ENCODE results near the gene BLVRB. TPM values are rescaled to one million over a fixed set of nuclear protein-coding genes. Genes with fewer than 3 reads are reported as not detected.

The BLVRB gene
- total and polyA plus RNA-seq, 2 of the 8 experiments (the other 6 are each of a cell fraction or from before 2014, with no cell fraction given) = 28.7 to 182 TPM

- TF ChIP-seq, protein P1, sequence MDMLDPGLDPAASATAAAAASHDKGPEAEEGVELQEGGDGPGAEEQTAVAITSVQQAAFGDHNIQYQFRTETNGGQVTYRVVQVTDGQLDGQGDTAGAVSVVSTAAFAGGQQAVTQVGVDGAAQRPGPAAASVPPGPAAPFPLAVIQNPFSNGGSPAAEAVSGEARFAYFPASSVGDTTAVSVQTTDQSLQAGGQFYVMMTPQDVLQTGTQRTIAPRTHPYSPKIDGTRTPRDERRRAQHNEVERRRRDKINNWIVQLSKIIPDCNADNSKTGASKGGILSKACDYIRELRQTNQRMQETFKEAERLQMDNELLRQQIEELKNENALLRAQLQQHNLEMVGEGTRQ (IDR thresholded peaks at IDR 0.05; ENCODE audit: low read length) = no peak
- TF ChIP-seq KDM1A (IDR thresholded peaks at IDR 0.05; ENCODE audit: borderline replicate concordance, low read length) (no peak), RAD21 (IDR thresholded peaks at IDR 0.05 in 1 of 2, conservative IDR thresholded peaks at IDR 0.05 in 1 of 2; ENCODE audit: low read depth in 2 of 2, low read length in 2 of 2) (no peak), GABPA (IDR thresholded peaks at IDR 0.05; ENCODE audit: borderline replicate concordance, insufficient read depth, low read length) (no peak), ATF2 (IDR thresholded peaks at IDR 0.05; ENCODE audit: low read length) (no peak), MAX (IDR thresholded peaks at IDR 0.05) (no peak)
These were observed 37.8 kb upstream of the BLVRB start (continued) for GRCh38 chr19:40503320-40503695.

Data from H1 (cell line).